CD4-positive, alpha-beta T cell treated with Interleukin-15 for 1 hour (primary cell): ENCODE data around the gene ALG9.
A peak's percentile ranks its signal among the peaks of the same experiment; 100 is the strongest.

Experiments used
- DNase-seq: peaks from one replicate; pipeline ENCODE4 v3.0.0-alpha.2; 2020

ALG9 gene

GRCh38 chr11:111834432-111835163 is 36.8 kb downstream of the ALG9 start:
- no peak for DNase-seq

GRCh38 chr11:111833524-111833923 is 37.9 kb downstream of the ALG9 start:
- DNase-seq = no peak

- no peak for DNase-seq
Observed at GRCh38 chr11:111829185-111829968, 42.0 kb downstream of the ALG9 start.

- no peak for DNase-seq
Observed at GRCh38 chr11:111826322-111826950, 44.9 kb downstream of the ALG9 start.

GRCh38 chr11:111823629-111824028 is 47.8 kb downstream of the ALG9 start:
- no peak for DNase-seq

GRCh38 chr11:111823131-111823530 is 48.2 kb downstream of the ALG9 start:
- DNase-seq = no peak

- DNase-seq = no peak
Observed at GRCh38 chr11:111819829-111820237, 51.5 kb downstream of the ALG9 start.

- no peak for DNase-seq
Observed at GRCh38 chr11:111819161-111819828, 52.1 kb downstream of the ALG9 start.

GRCh38 chr11:111815489-111815888 is 55.9 kb downstream of the ALG9 start:
- DNase-seq = no peak

- DNase-seq = no peak
Observed at GRCh38 chr11:111814557-111815320, 56.6 kb downstream of the ALG9 start.

- DNase-seq = no peak
Observed at GRCh38 chr11:111814106-111814505, 57.3 kb downstream of the ALG9 start.

GRCh38 chr11:111812211-111812610 is 59.2 kb downstream of the ALG9 start:
- no peak for DNase-seq

GRCh38 chr11:111811445-111811844 is 59.9 kb downstream of the ALG9 start:
- no peak for DNase-seq

- no peak for DNase-seq
Observed at GRCh38 chr11:111808834-111809233, 62.5 kb downstream of the ALG9 start.

- DNase-seq = no peak
Observed at GRCh38 chr11:111808063-111808588, 63.3 kb downstream of the ALG9 start.

GRCh38 chr11:111807076-111807475 is 64.3 kb downstream of the ALG9 start:
- DNase-seq = no peak

GRCh38 chr11:111801135-111801534 is 70.2 kb downstream of the ALG9 start:
- DNase-seq = no peak

GRCh38 chr11:111798279-111798678 is 73.1 kb downstream of the ALG9 start:
- DNase-seq = no peak

GRCh38 chr11:111797145-111797581 is 74.2 kb downstream of the ALG9 start:
- DNase-seq = peak; percentile 16

GRCh38 chr11:111796696-111797095 is 74.7 kb downstream of the ALG9 start:
- DNase-seq = no peak

GRCh38 chr11:111795334-111795985 is 75.9 kb downstream of the ALG9 start:
- DNase-seq = no peak

GRCh38 chr11:111793863-111794262 is 77.5 kb downstream of the ALG9 start:
- no peak for DNase-seq
